ENCODE measurements around the gene LSM12. TPM values are rescaled to one million over a fixed set of nuclear protein-coding genes. Genes with fewer than 3 reads are reported as not detected.
A peak's percentile ranks its signal among the peaks of the same experiment; 100 is the strongest.

The LSM12 gene
- total and polyA plus RNA-seq, 9 donors = 14.4 to 32.6 (median 27.9) TPM

DNA sequence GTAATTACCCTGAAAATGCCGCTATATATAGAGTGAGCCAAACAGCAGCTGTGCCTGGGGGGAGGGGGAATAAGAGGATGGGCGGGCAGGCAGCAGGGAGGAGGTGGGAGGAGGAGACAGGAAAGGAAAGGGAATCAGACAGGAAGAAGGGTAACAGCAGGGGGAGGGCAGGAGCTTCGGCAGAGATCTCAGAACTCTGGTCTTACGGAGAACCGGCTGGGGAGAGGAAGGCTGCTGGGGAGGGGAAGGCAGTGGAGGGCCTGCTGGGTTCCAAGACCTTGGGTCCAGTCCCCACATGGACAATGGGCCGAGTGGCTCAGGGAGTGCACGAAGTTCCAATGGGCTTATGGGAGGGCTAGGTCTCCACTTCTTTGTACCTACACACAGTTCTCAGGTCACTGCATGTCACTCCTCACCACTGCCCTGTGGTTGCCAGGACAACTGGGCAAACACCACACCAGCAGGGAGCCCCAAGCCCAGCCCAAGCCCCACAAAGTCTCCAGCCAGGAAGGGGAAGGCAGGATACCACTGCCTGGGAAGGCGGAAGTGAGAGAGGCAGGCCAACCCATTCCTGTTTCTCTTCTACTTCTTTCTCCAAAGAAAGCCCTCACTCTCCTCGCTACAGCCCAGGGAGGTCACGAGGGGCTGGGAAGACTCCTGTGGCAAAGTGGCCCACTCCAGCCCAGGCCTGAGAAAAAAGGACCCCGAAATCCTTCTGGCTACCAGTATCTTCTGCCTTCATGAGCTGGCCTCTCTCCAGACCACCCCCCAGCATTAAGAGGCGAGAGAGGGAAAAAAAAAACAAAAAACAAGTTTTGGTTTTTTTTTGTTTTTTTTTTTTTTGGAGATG lies 29.4 kb upstream of the LSM12 start:
- H3K36me3 ChIP-seq (ENCODE audit: control insufficient read depth, insufficient read depth, low read length) = peaks cover 29% of the 10 kb centered on the region
- no peaks in the 10 kb centered on the region for H3K27me3 ChIP-seq (ENCODE audit: control insufficient read depth, insufficient read depth, low read length)
- H3K9me3 ChIP-seq (replicated peaks; ENCODE audit: control insufficient read depth, low read depth, low read length) = no peaks in the 10 kb centered on the region
- H3K4me3 ChIP-seq (ENCODE audit: low read length) = peak overlapping the region; percentile 40
- H3K27ac ChIP-seq (ENCODE audit: low read length) = peak overlapping the region; percentile 99
- 3% methylated on average over 6 of the region's 12 CpGs for WGBS (ENCODE audit: insufficient coverage)
- DNase-seq = peak; percentile 96
- H3K4me1 ChIP-seq (ENCODE audit: control insufficient read depth, insufficient read depth, low read length) = peaks cover 61% of the 10 kb centered on the region

DNA sequence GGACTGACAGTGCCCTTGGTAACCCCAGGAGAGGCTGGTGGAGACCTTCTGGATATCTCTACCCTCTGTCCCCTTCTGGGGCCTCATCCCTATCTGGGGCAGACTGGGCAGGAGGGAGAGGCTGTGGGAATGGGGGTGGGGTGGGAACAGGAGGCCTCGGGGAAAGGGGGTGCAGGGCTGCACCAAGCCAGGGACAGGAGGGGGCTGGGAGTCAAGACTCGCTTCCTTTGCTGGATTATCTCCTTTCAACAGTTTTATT lies 28.8 kb upstream of the LSM12 start:
- H3K27ac ChIP-seq (ENCODE audit: low read length) = peak overlapping the region; percentile 99
- peaks cover 31% of the 10 kb centered on the region for H3K36me3 ChIP-seq (ENCODE audit: control insufficient read depth, insufficient read depth, low read length)
- peak overlapping the region; percentile 40 for H3K4me3 ChIP-seq (ENCODE audit: low read length)
- H3K27me3 ChIP-seq (ENCODE audit: control insufficient read depth, insufficient read depth, low read length) = no peaks in the 10 kb centered on the region
- H3K9me3 ChIP-seq (replicated peaks; ENCODE audit: control insufficient read depth, low read depth, low read length) = no peaks in the 10 kb centered on the region
- no peak for DNase-seq
- no CpG with 5 or more reads among the region's 2 CpGs for WGBS (ENCODE audit: insufficient coverage)
- peaks cover 61% of the 10 kb centered on the region for H3K4me1 ChIP-seq (ENCODE audit: control insufficient read depth, insufficient read depth, low read length)

- H3K4me1 ChIP-seq (ENCODE audit: control insufficient read depth, insufficient read depth, low read length) = peaks cover 61% of the 10 kb centered on the region
- peak overlapping the region; percentile 40 for H3K4me3 ChIP-seq (ENCODE audit: low read length)
- H3K9me3 ChIP-seq (replicated peaks; ENCODE audit: control insufficient read depth, low read depth, low read length) = no peaks in the 10 kb centered on the region
- WGBS (ENCODE audit: insufficient coverage) = 80% methylated on average over 5 of the region's 8 CpGs
- H3K36me3 ChIP-seq (ENCODE audit: control insufficient read depth, insufficient read depth, low read length) = peaks cover 34% of the 10 kb centered on the region
- DNase-seq = no peak
- no peaks in the 10 kb centered on the region for H3K27me3 ChIP-seq (ENCODE audit: control insufficient read depth, insufficient read depth, low read length)
- H3K27ac ChIP-seq (ENCODE audit: low read length) = peak overlapping the region; percentile 99
These were observed 28.4 kb upstream of the LSM12 start for GRCh38 chr17:44094701-44095387.

DNA sequence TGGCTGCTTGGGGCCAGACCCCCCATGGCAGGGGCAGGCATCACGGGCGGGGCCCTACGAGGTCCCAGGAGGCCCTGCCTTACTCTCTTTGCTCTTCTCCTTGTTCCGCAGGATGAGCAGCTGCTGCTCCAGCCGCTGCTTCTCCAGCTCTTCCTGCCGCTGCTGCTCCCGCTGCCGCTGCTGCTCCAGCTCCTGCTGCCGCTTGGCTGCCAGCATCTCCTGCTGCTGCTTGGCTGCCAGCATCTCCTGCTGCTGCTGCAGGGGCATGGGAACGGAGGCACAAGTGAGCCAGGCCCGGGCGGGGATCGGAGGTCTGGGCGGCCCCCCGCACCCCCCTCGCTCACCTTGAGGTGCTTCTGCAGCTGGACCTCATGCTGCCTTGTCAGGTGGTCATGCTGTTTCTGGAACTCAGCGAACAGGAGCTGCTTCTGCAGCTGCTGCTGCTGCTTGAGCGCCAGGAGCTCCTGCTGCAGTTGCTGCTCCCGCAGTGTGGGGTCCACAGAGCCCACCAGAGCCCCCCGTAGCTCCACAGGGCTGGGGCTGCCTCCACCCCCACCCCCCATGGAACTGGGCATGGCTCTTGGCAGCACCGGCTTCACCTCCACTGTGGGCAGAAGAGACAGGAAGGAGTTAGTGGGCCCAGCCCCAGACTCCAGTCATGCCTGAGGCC lies 26.9 kb upstream of the LSM12 start:
- peaks cover 52% of the 10 kb centered on the region for H3K4me1 ChIP-seq (ENCODE audit: control insufficient read depth, insufficient read depth, low read length)
- no peaks in the 10 kb centered on the region for H3K27me3 ChIP-seq (ENCODE audit: control insufficient read depth, insufficient read depth, low read length)
- DNase-seq = no peak
- peak overlapping the region; percentile 35 for H3K27ac ChIP-seq (ENCODE audit: low read length)
- H3K9me3 ChIP-seq (replicated peaks; ENCODE audit: control insufficient read depth, low read depth, low read length) = no peaks in the 10 kb centered on the region
- H3K4me3 ChIP-seq (ENCODE audit: low read length) = no peak overlapping the region
- H3K36me3 ChIP-seq (ENCODE audit: control insufficient read depth, insufficient read depth, low read length) = peaks cover 41% of the 10 kb centered on the region
- WGBS (ENCODE audit: insufficient coverage) = 62% methylated on average over 20 of the region's 21 CpGs

DNA sequence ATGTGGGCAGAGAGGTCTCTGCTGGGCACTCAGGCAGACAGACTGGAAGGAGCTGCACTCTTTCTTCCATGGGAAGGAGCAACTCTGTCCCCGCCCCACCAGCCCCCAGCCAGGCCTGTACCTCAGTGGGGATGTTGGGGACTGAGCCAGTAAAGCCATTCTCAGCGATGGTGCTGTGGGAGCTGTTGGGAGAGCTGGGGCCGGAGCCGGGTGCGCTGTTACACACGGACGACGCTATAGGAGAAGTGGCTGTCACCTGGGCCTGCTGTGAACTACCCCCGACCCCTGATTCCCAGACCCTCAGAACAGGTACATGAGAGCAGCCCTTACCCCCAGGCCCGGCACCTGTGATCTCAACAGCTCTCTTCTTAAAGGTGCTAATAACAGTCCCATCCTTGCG lies 25.6 kb upstream of the LSM12 start:
- Histone ChIP-seq H3K36me3 (ENCODE audit: control insufficient read depth, insufficient read depth, low read length) (peaks cover 54% of the 10 kb centered on the region), H3K27ac (ENCODE audit: low read length) (no peak overlapping the region), H3K4me1 (ENCODE audit: control insufficient read depth, insufficient read depth, low read length) (peaks cover 42% of the 10 kb centered on the region), H3K4me3 (ENCODE audit: low read length) (no peak overlapping the region), H3K27me3 (ENCODE audit: control insufficient read depth, insufficient read depth, low read length) (no peaks in the 10 kb centered on the region), H3K9me3 (replicated peaks; ENCODE audit: control insufficient read depth, low read depth, low read length) (no peaks in the 10 kb centered on the region)
- 88% methylated on average over 8 of the region's 11 CpGs for WGBS (ENCODE audit: insufficient coverage)
- no peak for DNase-seq

DNA sequence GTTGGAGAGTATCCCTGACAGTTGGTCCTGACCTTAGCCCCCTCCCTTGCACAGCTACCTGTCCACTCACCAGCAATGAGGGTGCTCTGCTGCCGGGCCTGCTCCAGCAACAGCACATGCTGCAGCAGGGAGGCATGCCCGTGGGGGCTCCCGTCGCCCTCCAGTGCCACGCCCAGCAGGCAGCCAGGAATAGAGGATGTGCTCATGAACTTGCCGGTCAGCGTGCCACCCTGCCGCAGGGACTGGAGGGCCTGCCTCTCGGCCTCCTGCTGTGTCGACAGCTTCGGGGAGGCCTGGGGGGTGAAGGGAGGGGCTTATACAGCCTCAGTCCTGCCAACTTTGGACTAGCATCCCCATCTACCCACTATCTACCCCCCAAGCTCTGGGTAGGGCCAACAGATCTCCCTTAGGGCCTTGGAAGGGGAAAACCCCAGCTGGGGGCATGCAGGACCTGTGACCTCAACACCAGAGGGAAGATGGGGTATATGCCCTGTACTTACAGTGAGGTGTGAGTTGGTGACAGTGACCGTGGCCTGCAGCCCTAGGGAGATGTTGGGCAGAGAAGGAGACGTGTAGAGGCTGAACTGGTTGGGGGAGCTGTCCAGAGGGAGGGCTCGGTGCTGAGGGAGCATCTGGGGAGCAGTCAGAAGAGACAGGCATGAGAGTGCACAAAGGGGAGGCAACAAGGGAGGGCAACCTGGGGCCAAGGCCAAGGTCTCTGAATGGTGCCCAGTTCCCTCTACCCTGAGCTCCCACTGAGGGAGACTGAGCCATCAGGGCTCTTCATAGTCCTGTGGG lies 24.9 kb upstream of the LSM12 start:
- Histone ChIP-seq H3K36me3 (ENCODE audit: control insufficient read depth, insufficient read depth, low read length) (peaks cover 57% of the 10 kb centered on the region), H3K27me3 (ENCODE audit: control insufficient read depth, insufficient read depth, low read length) (no peaks in the 10 kb centered on the region), H3K9me3 (replicated peaks; ENCODE audit: control insufficient read depth, low read depth, low read length) (no peaks in the 10 kb centered on the region), H3K27ac (ENCODE audit: low read length) (no peak overlapping the region), H3K4me3 (ENCODE audit: low read length) (no peak overlapping the region), H3K4me1 (ENCODE audit: control insufficient read depth, insufficient read depth, low read length) (peaks cover 37% of the 10 kb centered on the region)
- no peak for DNase-seq
- WGBS (ENCODE audit: insufficient coverage) = 58% methylated on average over 3 of the region's 14 CpGs

GRCh38 chr17:44088254-44088653 lies 21.8 kb upstream of the LSM12 start:
- H3K36me3 ChIP-seq (ENCODE audit: control insufficient read depth, insufficient read depth, low read length) = peaks cover 80% of the 10 kb centered on the region
- 91% methylated on average over 16 of the region's 16 CpGs for WGBS (ENCODE audit: insufficient coverage)
- no peak overlapping the region for H3K27ac ChIP-seq (ENCODE audit: low read length)
- DNase-seq = no peak
- no peak overlapping the region for H3K4me3 ChIP-seq (ENCODE audit: low read length)
- H3K27me3 ChIP-seq (ENCODE audit: control insufficient read depth, insufficient read depth, low read length) = no peaks in the 10 kb centered on the region
- peaks cover 10% of the 10 kb centered on the region for H3K4me1 ChIP-seq (ENCODE audit: control insufficient read depth, insufficient read depth, low read length)
- no peaks in the 10 kb centered on the region for H3K9me3 ChIP-seq (replicated peaks; ENCODE audit: control insufficient read depth, low read depth, low read length)

DNA sequence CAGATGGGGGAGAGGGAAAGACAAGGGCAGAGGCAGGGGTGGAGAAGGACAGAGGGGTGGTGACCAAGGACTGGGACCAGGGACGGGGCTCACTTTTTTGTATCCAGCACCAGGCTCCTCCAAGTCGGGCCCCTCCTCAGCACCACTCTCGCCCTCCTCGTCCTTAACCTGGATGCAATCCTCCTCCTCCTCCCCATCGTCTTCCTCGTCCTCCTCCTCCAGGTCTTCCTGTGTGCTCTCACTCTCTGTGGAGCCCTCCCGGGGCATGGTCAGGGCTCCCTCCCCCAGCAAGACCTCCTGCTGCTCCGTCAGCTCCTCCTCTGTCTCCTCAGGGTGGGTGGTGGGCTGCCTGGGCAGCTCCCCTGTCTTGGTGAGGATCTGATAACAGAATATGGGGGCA lies 20.8 kb upstream of the LSM12 start:
- no peaks in the 10 kb centered on the region for H3K27me3 ChIP-seq (ENCODE audit: control insufficient read depth, insufficient read depth, low read length)
- H3K36me3 ChIP-seq (ENCODE audit: control insufficient read depth, insufficient read depth, low read length) = peaks cover 80% of the 10 kb centered on the region
- 20% methylated on average over 2 of the region's 8 CpGs for WGBS (ENCODE audit: insufficient coverage)
- DNase-seq = no peak
- no peak overlapping the region for H3K4me3 ChIP-seq (ENCODE audit: low read length)
- peaks cover 4% of the 10 kb centered on the region for H3K4me1 ChIP-seq (ENCODE audit: control insufficient read depth, insufficient read depth, low read length)
- no peaks in the 10 kb centered on the region for H3K9me3 ChIP-seq (replicated peaks; ENCODE audit: control insufficient read depth, low read depth, low read length)
- H3K27ac ChIP-seq (ENCODE audit: low read length) = no peak overlapping the region

DNA sequence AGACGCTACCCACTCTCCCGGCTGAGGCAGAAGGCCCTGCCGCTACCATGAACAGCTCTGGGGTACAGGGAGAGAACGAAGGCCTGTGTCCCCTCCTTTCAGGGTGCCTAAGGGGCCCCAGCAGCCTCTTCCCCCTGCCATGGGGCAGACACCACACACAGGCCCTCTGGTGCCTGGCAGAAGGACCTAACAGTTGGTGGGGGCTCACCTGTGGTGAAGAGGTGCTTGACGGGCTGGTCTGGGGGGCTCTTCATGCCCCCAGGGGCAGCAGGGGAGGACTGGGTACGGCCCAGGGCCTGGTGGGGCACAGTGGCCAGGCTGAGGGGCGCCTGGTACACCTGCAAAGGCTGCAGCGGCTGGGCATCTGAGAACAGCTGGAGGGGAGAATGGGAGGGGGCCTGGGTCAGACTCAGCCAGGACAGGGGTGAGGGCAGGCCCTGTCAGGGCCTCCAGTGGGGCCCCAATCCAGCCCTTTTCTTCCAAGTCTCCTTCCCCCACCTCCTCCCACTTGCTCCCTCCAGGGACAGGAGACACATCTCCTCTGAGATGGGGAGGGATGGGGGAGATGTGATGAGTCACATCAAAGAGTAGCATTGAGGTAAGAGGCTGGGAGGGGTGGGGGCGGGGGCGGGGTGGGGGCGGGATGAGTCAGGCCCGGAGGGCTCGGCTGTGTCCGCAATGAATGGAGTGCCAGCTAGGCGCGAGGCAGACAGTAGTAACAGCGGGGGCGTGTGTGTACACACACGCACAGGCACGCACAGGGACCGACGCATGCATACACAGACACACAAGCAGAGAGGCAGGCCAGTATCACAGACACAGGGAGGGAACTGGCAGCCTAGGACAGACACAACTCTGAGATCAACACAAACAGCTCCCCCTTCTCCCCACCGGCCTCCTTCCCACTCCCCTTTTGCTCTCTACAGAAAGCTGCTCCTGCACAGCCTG lies 20.2 kb upstream of the LSM12 start:
- Histone ChIP-seq H3K4me1 (ENCODE audit: control insufficient read depth, insufficient read depth, low read length) (peaks cover 4% of the 10 kb centered on the region), H3K9me3 (replicated peaks; ENCODE audit: control insufficient read depth, low read depth, low read length) (no peaks in the 10 kb centered on the region), H3K27ac (ENCODE audit: low read length) (no peak overlapping the region), H3K4me3 (ENCODE audit: low read length) (no peak overlapping the region), H3K27me3 (ENCODE audit: control insufficient read depth, insufficient read depth, low read length) (no peaks in the 10 kb centered on the region), H3K36me3 (ENCODE audit: control insufficient read depth, insufficient read depth, low read length) (peaks cover 80% of the 10 kb centered on the region)
- 16% methylated on average over 9 of the region's 23 CpGs for WGBS (ENCODE audit: insufficient coverage)
- no peak for DNase-seq
